OCI-LY7 (cell line): ENCODE results near the gene GNLY. TPM values are rescaled to one million over a fixed set of nuclear protein-coding genes. Genes with fewer than 3 reads are reported as not detected.

ENCODE experiments used
- BruUV-seq: library from RNA; stranded (reverse); fragments of 400-500 nt; replicated peaks from 2 replicates; lab custom pipeline; 2021; lab: Mats Ljungman, UMichigan
- CTCF ChIA-PET: fragments of 300-600 bp; sonication (Branson Sonifier 250); formaldehyde crosslinking; loops from one replicate; lab custom pipeline; 2022; ENCODE audit warnings: antibody characterized with exemption; ENCODE audit not compliant: unreplicated experiment; lab: Charles Lee
- POLR2A ChIA-PET: fragments of 300-600 bp; sonication (Branson Sonifier 250); formaldehyde crosslinking; loops from one replicate; lab custom pipeline; 2022; ENCODE audit warnings: antibody characterized with exemption; lab: Charles Lee
- DNase-seq: peaks from one replicate; pipeline ENCODE4 v3.0.0-alpha.2; 2015; ENCODE audit warnings: low spot score
- H2AFZ ChIP-seq: fragments of 200-600 bp; sonication (generic), shearing (Covaris generic); 2 replicates; pipeline ENCODE4 v1.6.1; 2014; ENCODE audit warnings: mild to moderate bottlenecking, antibody characterized with exemption, low read length, moderate library complexity
- H3K27ac ChIP-seq: fragments of 200-600 bp; sonication (generic); 2 replicates; pipeline ENCODE4 v1.5.1; 2014; ENCODE audit warnings: mixed run types, low read depth, mild to moderate bottlenecking, moderate library complexity, low read length, inconsistent platforms; ENCODE audit not compliant: poor library complexity, severe bottlenecking
- H3K36me3 ChIP-seq: fragments of 200-600 bp; sonication (generic); 2 replicates; pipeline ENCODE4 v1.6.1; 2014; ENCODE audit warnings: mild to moderate bottlenecking, antibody characterized with exemption, low read length, moderate library complexity, mixed read lengths; ENCODE audit not compliant: insufficient read depth
- H3K4me1 ChIP-seq: fragments of 200-600 bp; sonication (generic); 2 replicates; pipeline ENCODE4 v1.5.1; 2014; ENCODE audit warnings: mild to moderate bottlenecking, low read length; ENCODE audit not compliant: insufficient read depth, poor library complexity, severe bottlenecking
- H3K4me2 ChIP-seq: fragments of 200-600 bp; sonication (generic); 2 replicates; pipeline ENCODE4 v1.6.1; 2014; ENCODE audit warnings: mild to moderate bottlenecking, low read length
- H3K4me3 ChIP-seq: fragments of 200-600 bp; sonication (generic); 2 replicates; pipeline ENCODE4 v1.5.1; 2014; ENCODE audit warnings: mild to moderate bottlenecking, low read depth, low read length; ENCODE audit not compliant: poor library complexity, severe bottlenecking
- H3K79me2 ChIP-seq: fragments of 200-600 bp; sonication (generic); 2 replicates; pipeline ENCODE4 v1.6.1; 2016; ENCODE audit warnings: low read depth, mild to moderate bottlenecking, low read length, moderate library complexity, mixed read lengths; ENCODE audit not compliant: insufficient read depth
- H3K9me2 ChIP-seq: fragments of 200-600 bp; sonication (generic); 2 replicates; pipeline ENCODE4 v1.6.1; 2016; ENCODE audit warnings: mild to moderate bottlenecking, low read length, mixed read lengths; ENCODE audit not compliant: insufficient read depth
- H3K9me3 ChIP-seq: fragments of 200-600 bp; sonication (generic); 2 replicates; pipeline ENCODE4 v1.6.1; 2014; ENCODE audit warnings: mild to moderate bottlenecking, mixed run types, low read length, mixed read lengths
- H4K20me1 ChIP-seq: fragments of 200-600 bp; sonication (generic); 2 replicates; pipeline ENCODE4 v1.6.1; 2014; ENCODE audit warnings: mild to moderate bottlenecking, antibody characterized with exemption, low read length, moderate library complexity, mixed read lengths; ENCODE audit not compliant: insufficient read depth
- EZH2phosphoT487 ChIP-seq: fragments of 200-600 bp; sonication (generic); IDR thresholded peaks from 2 replicates; pipeline ENCODE4 v1.6.1; 2018; ENCODE audit warnings: low read depth, borderline replicate concordance, mild to moderate bottlenecking, mixed run types, antibody characterized with exemption, low read length, moderate library complexity, mixed read lengths
- intact Hi-C: fragments of 100-400 bp; cut with micrococcal nuclease; formaldehyde crosslinking; loops from one replicate; pipeline ENCODE4 v1.10.0; 2022; ENCODE audit not compliant: unreplicated experiment
- total RNA-seq, 2 experiments: library from RNA; depleted of rRNA in 1 of 2; stranded (reverse); fragments of >200 nt in 1 of 2; shearing (Covaris generic) in 1 of 2; gene quantifications; 2 replicates each; pipeline ENCODE4 v1.2.3, GENCODE V29; 2014 to 2022
- TF ChIP-seq, protein P1 (sequence below): fragments of 200-600 bp; sonication (generic); conservative IDR thresholded peaks from 2 replicates; pipeline ENCODE4 v1.5.1; 2014; ENCODE audit warnings: mild to moderate bottlenecking, antibody characterized with exemption, low read length, moderate library complexity, mixed read lengths

GNLY gene
- total RNA-seq, 2 experiments from 2014 or later: not detected

GRCh38 chr2:85690932-85691331 lies 3.2 kb upstream of the GNLY start:
- Histone ChIP-seq H3K9me2 (no peaks in the 10 kb centered on the region), H3K36me3 (no peaks in the 10 kb centered on the region), H3K4me1 (no peaks in the 10 kb centered on the region), H3K9me3 (no peaks in the 10 kb centered on the region), H3K4me2 (no peak overlapping the region), H3K27ac (no peak overlapping the region), H2AFZ (no peak overlapping the region), H4K20me1 (no peaks in the 10 kb centered on the region), H3K79me2 (no peaks in the 10 kb centered on the region), H3K4me3 (no peak overlapping the region)
- CTCF ChIA-PET: interaction anchor here (0.6 kb wide), 1 partner anchor 147 kb away, joined by 3 read pairs; no protein-coding TSS in a partner anchor
- TF ChIP-seq EZH2phosphoT487: no peak
- TF ChIP-seq, protein P1, sequence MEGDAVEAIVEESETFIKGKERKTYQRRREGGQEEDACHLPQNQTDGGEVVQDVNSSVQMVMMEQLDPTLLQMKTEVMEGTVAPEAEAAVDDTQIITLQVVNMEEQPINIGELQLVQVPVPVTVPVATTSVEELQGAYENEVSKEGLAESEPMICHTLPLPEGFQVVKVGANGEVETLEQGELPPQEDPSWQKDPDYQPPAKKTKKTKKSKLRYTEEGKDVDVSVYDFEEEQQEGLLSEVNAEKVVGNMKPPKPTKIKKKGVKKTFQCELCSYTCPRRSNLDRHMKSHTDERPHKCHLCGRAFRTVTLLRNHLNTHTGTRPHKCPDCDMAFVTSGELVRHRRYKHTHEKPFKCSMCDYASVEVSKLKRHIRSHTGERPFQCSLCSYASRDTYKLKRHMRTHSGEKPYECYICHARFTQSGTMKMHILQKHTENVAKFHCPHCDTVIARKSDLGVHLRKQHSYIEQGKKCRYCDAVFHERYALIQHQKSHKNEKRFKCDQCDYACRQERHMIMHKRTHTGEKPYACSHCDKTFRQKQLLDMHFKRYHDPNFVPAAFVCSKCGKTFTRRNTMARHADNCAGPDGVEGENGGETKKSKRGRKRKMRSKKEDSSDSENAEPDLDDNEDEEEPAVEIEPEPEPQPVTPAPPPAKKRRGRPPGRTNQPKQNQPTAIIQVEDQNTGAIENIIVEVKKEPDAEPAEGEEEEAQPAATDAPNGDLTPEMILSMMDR: no peak
- no TSS peak for BruUV-seq
- DNase-seq: no peak
- POLR2A ChIA-PET: no interaction called here
- intact Hi-C loops: no loop called here

DNA sequence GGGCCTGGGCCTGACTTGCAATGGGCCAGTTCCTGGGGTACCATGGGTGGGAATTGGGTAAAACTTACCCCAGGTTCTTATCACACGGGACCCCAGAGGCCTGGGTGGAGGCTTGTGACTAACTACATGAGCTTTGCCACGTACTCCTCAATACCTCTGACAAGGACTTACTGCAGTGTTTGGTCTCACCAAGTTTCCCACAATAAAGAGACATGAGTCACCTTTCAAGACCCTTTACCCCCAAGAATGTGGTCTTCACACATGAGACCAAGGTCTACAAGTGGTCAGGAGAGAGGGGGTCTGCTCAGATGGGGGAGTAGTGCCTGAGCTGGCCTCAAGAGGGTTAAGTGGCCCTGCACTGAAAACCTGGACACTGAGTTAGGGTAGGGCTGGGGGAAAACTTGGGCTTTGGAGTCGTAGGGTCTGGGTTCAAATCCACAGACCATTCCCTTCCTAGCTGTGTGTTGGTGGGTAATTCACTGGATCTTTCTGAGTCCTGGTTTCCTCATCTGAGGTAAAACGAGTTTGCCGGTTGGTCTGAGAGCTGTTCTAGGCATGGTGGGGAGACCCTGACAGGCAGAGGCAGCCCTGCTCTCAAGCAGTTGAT lies 2.0 kb upstream of the GNLY start:
- H3K4me2 ChIP-seq: no peak overlapping the region
- ChIA-PET CTCF (no interaction called here), POLR2A (interaction anchor here (0.6 kb wide), 1 partner anchor 124 kb away, joined by 3 read pairs; no protein-coding TSS in a partner anchor)
- no peaks in the 10 kb centered on the region for H3K4me1 ChIP-seq
- no peak overlapping the region for H2AFZ ChIP-seq
- H3K4me3 ChIP-seq: no peak overlapping the region
- no peaks in the 10 kb centered on the region for H3K79me2 ChIP-seq
- no peaks in the 10 kb centered on the region for H3K36me3 ChIP-seq
- no peak for TF ChIP-seq EZH2phosphoT487
- TF ChIP-seq, protein P1: no peak
- H3K9me3 ChIP-seq: no peaks in the 10 kb centered on the region
- H3K27ac ChIP-seq: no peak overlapping the region
- H4K20me1 ChIP-seq: no peaks in the 10 kb centered on the region
- no peak for DNase-seq
- intact Hi-C loops: no loop called here
- H3K9me2 ChIP-seq: no peaks in the 10 kb centered on the region
- no TSS peak for BruUV-seq

DNA sequence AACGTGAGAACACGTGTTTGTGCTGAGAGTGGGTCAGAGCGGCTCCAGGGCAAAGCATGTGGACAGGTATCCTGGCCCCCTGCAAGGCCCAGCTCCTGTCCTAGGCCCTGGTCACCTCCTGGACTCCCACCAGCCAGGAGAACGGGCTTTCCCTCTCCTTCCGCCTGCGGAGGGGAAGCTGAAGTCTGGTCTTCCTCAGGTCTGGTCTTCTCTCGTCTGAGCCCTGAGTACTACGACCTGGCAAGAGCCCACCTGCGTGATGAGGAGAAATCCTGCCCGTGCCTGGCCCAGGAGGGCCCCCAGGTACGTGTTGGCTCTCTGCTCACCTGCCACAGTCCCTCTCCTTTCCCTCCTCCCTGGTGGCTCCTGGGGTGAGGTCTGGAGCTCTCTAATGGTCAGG lies 963 bp downstream of the GNLY start:
- no peaks in the 10 kb centered on the region for H4K20me1 ChIP-seq
- no peaks in the 10 kb centered on the region for H3K9me3 ChIP-seq
- H3K79me2 ChIP-seq: no peaks in the 10 kb centered on the region
- H3K4me1 ChIP-seq: no peaks in the 10 kb centered on the region
- intact Hi-C loops: no loop called here
- H2AFZ ChIP-seq: no peak overlapping the region
- BruUV-seq: no TSS peak
- H3K9me2 ChIP-seq: no peaks in the 10 kb centered on the region
- no peak overlapping the region for H3K4me3 ChIP-seq
- no peak overlapping the region for H3K4me2 ChIP-seq
- no peak for DNase-seq
- no peak overlapping the region for H3K27ac ChIP-seq
- TF ChIP-seq, protein P1: no peak
- TF ChIP-seq EZH2phosphoT487: no peak
- no peaks in the 10 kb centered on the region for H3K36me3 ChIP-seq
- CTCF ChIA-PET: no interaction called here
- POLR2A ChIA-PET: no interaction called here
